HG02938 (cell line): ENCODE data around the gene PGK1.

Experiments
- ATAC-seq: cut with Tn5 transposase; IDR thresholded peaks from one replicate; pipeline ENCODE4 v1.9.1; 2021; ENCODE audit warnings: mild to moderate bottlenecking, moderate library complexity; ENCODE audit not compliant: unreplicated experiment

The PGK1 gene

DNA sequence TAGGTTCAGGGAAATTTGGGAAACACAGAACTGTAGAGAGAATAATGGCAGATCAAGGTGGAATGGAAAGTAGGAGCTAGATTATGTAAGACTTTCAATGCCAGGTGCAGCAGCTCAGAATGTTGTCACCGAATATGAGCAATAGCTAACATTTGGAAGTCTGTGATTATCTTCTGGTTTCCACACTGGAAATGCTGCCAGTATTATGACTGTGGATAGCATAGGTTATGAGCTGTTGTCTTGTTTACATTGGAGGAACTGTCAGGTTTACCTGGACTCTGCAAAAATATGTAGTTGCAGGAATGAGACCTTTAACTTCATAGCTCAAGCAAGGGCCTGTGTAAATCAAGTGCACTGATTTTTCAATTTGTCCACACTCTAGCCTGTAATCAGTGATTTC lies 61.4 kb downstream of the PGK1 start:
- ATAC-seq: no peak

DNA sequence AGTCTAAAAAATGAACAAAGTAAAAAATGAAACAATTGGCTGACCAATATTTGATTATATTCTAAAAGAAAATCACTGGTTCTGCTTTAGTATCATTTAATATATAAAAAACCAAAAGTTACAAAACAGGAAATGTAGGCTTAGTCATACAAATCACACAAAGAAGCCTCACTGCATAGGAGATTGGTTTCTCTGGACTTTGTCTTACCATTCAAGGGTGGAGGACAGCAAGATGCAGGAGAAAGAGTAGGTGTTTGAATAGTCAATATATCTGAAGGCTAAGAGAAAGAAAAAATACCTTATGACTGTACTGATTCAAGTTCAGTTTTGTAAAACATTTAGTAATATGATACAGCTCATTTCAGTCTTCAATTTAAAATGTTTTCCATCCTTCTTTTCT lies 64.0 kb downstream of the PGK1 start:
- no peak for ATAC-seq
